ENCODE measurements around the gene VTCN1. TPM values are rescaled to one million over a fixed set of nuclear protein-coding genes. Genes with fewer than 3 reads are reported as not detected.

Gene VTCN1
- total RNA-seq, 4 donors from 2014 or later: not detected

DNA sequence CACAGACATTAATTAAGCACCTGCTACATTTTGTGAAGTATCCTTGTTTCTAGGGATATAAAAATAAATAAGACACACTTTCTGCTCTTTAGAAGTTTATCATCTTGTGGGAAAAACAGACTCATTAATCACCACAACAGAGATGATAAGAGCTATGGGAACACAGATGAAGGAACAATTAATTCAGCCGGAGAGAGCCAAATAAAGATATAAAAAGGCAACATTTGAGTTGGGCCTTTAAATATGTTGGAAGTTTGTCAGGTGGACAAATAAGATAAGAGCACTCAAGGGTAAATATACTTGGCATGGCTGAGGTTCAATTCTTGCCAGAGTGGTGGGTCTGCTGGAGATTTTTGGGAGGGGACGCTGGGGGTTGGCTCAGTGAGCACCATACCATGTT lies 34.2 kb upstream of the VTCN1 start:
- no peak overlapping the region for H3K27ac ChIP-seq
- H3K9me3 ChIP-seq: no peaks in the 10 kb centered on the region
- 59 to 63% methylated on average over 2 of the region's 2 CpGs for WGBS, 2 donors
- H3K4me1 ChIP-seq: no peaks in the 10 kb centered on the region
- H3K4me3 ChIP-seq (replicated peaks in 1 of 3): no peak overlapping the region
- DNase-seq: no peak
- intact Hi-C loops (cut with DNase I): no loop called here
- no peaks in the 10 kb centered on the region for H3K27me3 ChIP-seq
- no peak for TF ChIP-seq POLR2A (IDR thresholded peaks at IDR 0.05)
- TF ChIP-seq, protein P1, sequence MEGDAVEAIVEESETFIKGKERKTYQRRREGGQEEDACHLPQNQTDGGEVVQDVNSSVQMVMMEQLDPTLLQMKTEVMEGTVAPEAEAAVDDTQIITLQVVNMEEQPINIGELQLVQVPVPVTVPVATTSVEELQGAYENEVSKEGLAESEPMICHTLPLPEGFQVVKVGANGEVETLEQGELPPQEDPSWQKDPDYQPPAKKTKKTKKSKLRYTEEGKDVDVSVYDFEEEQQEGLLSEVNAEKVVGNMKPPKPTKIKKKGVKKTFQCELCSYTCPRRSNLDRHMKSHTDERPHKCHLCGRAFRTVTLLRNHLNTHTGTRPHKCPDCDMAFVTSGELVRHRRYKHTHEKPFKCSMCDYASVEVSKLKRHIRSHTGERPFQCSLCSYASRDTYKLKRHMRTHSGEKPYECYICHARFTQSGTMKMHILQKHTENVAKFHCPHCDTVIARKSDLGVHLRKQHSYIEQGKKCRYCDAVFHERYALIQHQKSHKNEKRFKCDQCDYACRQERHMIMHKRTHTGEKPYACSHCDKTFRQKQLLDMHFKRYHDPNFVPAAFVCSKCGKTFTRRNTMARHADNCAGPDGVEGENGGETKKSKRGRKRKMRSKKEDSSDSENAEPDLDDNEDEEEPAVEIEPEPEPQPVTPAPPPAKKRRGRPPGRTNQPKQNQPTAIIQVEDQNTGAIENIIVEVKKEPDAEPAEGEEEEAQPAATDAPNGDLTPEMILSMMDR (IDR thresholded peaks at IDR 0.05): no peak
- H3K36me3 ChIP-seq: no peaks in the 10 kb centered on the region

DNA sequence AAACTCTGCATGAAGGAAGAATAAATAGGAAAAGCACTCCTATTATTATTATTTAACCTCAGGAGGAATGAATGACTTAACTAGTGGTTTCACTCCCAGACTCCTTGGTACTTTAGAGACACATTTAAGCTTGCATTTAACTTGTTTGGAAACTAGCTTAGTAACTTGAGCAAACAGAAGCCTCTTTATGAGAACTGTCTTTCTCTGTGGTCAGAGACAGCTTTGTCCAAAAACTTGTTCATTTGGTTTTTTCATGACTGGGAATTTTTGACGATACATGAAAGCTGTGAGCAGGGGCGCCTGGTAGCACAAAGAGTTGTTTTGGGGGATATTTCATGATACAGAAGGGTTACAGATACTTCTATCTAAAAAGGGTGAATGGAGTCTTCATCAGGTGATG lies 33.6 kb upstream of the VTCN1 start:
- no peak overlapping the region for H3K4me3 ChIP-seq (replicated peaks in 1 of 3)
- no peaks in the 10 kb centered on the region for H3K4me1 ChIP-seq
- no peak overlapping the region for H3K27ac ChIP-seq
- WGBS, 2 donors: 78 to 79% methylated on average over 2 of the region's 2 CpGs
- H3K36me3 ChIP-seq: no peaks in the 10 kb centered on the region
- DNase-seq: no peak
- TF ChIP-seq, protein P1 (IDR thresholded peaks at IDR 0.05): no peak
- TF ChIP-seq POLR2A (IDR thresholded peaks at IDR 0.05): no peak
- intact Hi-C loops (cut with DNase I): no loop called here
- H3K9me3 ChIP-seq: no peaks in the 10 kb centered on the region
- no peaks in the 10 kb centered on the region for H3K27me3 ChIP-seq

DNA sequence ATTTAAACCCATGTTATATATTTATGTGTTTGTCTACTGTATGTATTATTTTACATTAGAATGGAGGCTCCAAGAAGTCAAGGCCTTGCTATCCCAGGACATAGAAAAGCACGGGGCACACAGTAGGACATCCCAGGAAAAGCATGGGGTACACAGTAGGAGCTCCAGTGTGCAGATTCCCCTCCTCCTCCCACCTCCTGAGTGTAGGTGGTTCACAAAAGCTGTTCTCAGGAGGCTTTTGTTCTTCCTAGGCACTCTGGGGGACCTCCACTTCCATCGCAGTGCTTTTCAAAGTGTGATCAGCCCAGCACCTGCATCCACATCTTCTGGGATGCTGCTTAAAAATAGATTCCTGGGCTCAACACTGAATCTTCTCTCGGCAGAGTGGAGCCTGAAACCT lies 30.8 kb upstream of the VTCN1 start:
- 72 to 75% methylated on average over 3 of the region's 3 CpGs for WGBS, 2 donors
- DNase-seq: no peak
- no peaks in the 10 kb centered on the region for H3K9me3 ChIP-seq
- no peak for TF ChIP-seq POLR2A (IDR thresholded peaks at IDR 0.05)
- TF ChIP-seq, protein P1 (IDR thresholded peaks at IDR 0.05): no peak
- H3K4me3 ChIP-seq (replicated peaks in 1 of 3): no peak overlapping the region
- H3K4me1 ChIP-seq: peaks cover 0 to 16% of the 10 kb centered on the region in 2 donors
- intact Hi-C loops (cut with DNase I): no loop called here
- no peaks in the 10 kb centered on the region for H3K27me3 ChIP-seq
- no peaks in the 10 kb centered on the region for H3K36me3 ChIP-seq
- no peak overlapping the region for H3K27ac ChIP-seq

DNA sequence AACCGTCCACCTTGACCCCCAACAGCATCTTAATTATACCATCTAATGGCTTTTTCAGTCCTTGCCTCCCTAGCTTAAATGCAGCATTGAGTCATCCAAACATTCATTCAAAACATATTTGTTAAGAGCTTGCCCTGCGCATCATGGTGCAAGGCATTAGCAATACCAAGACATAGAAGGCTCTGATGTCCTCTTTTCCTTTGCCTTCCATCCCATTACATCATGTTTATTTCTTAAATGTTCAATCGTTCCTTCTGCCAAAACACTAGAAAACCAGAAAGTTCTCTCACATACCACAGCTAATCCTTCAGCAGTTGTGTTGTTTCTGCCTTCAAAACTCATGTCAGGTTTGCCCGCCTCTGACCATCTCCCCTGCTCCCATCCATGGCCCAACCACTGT lies 29.8 kb upstream of the VTCN1 start:
- DNase-seq: no peak
- Histone ChIP-seq H3K36me3 (no peaks in the 10 kb centered on the region), H3K27ac (no peak overlapping the region), H3K4me3 (replicated peaks in 1 of 3) (no peak overlapping the region), H3K9me3 (no peaks in the 10 kb centered on the region), H3K4me1 (peaks cover 0 to 16% of the 10 kb centered on the region in 2 donors), H3K27me3 (no peaks in the 10 kb centered on the region)
- 93 to 94% methylated on average over 4 of the region's 4 CpGs for WGBS, 2 donors
- TF ChIP-seq POLR2A (IDR thresholded peaks at IDR 0.05): no peak
- TF ChIP-seq, protein P1 (IDR thresholded peaks at IDR 0.05): no peak
- intact Hi-C loops (cut with DNase I): no loop called here

DNA sequence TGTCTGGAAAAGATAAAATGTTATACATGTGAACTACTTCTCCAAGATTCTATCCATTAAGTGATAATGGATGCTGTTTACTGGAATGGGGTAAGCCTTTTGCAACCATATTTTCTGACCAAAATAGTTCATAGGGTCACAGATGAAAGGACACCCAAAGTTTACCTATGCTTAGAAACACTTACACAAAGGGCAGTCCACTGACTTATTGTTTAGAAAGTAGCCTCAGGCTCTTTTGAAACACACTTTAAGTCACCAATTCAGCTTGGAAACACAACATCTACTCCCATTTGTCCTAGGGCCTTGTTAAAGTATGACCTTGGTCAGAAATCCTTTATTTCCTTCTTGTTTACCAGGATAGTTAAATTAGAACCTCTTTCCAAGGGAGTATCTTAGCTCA lies 28.7 kb upstream of the VTCN1 start:
- H3K36me3 ChIP-seq: no peaks in the 10 kb centered on the region
- no peak for DNase-seq
- H3K27ac ChIP-seq: no peak overlapping the region
- intact Hi-C loops (cut with DNase I): no loop called here
- no peak for TF ChIP-seq POLR2A (IDR thresholded peaks at IDR 0.05)
- TF ChIP-seq, protein P1 (IDR thresholded peaks at IDR 0.05): no peak
- H3K27me3 ChIP-seq: no peaks in the 10 kb centered on the region
- H3K9me3 ChIP-seq: no peaks in the 10 kb centered on the region
- no peak overlapping the region for H3K4me3 ChIP-seq (replicated peaks in 1 of 3)
- H3K4me1 ChIP-seq: peaks cover 0 to 16% of the 10 kb centered on the region in 2 donors
